NT2/D1 (cell line): ENCODE data around the gene KLHL40.

Source experiments
- SUZ12 ChIP-seq: IDR thresholded peaks from 2 replicates; pipeline ENCODE4 v1.6.1; 2011; ENCODE audit not compliant: insufficient read length, insufficient read depth; ENCODE audit errors: extremely low read depth
- YY1 ChIP-seq: IDR thresholded peaks from 2 replicates; pipeline ENCODE4 v1.6.1; 2011; ENCODE audit not compliant: insufficient read length, insufficient read depth

DNA sequence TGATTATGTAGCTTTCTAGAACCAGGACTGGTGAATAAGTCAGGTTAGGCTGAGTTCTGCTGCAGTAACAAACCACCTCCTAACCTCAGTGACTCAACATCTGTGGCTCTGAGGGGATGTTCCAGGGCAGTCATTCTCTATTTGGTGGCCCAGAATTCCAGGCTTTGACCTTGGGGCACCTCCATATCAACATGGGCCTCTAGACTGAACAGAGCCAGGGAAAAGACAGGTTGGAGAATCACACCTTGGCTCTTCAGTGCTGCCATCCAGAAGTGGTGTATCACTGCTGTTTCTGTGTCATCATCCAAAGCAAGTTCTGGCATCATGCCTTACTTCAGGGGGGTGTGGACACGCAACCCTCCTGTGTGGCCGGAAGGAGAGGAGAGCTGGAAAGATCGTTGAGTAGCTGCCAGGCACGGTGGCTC, 16.5 kb upstream of the KLHL40 start:
- TF ChIP-seq SUZ12 (no peak), YY1 (no peak)
